OCI-LY7 (cell line): Measurements from ENCODE around the gene CFAP74. TPM values are rescaled to one million over a fixed set of nuclear protein-coding genes. Genes with fewer than 3 reads are reported as not detected.

ENCODE experiments used
- BruUV-seq: library from RNA; stranded (reverse); fragments of 400-500 nt; replicated peaks from 2 replicates; lab custom pipeline; 2021; lab: Mats Ljungman, UMichigan
- CTCF ChIA-PET: fragments of 300-600 bp; sonication (Branson Sonifier 250); formaldehyde crosslinking; loops from one replicate; lab custom pipeline; 2022; ENCODE audit warnings: antibody characterized with exemption; ENCODE audit not compliant: unreplicated experiment; lab: Charles Lee
- POLR2A ChIA-PET: fragments of 300-600 bp; sonication (Branson Sonifier 250); formaldehyde crosslinking; loops from one replicate; lab custom pipeline; 2022; ENCODE audit warnings: antibody characterized with exemption; lab: Charles Lee
- DNase-seq: peaks from one replicate; pipeline ENCODE4 v3.0.0-alpha.2; 2015; ENCODE audit warnings: low spot score
- H2AFZ ChIP-seq: fragments of 200-600 bp; sonication (generic), shearing (Covaris generic); 2 replicates; pipeline ENCODE4 v1.6.1; 2014; ENCODE audit warnings: mild to moderate bottlenecking, antibody characterized with exemption, low read length, moderate library complexity
- H3K27ac ChIP-seq: fragments of 200-600 bp; sonication (generic); 2 replicates; pipeline ENCODE4 v1.5.1; 2014; ENCODE audit warnings: mixed run types, low read depth, mild to moderate bottlenecking, moderate library complexity, low read length, inconsistent platforms; ENCODE audit not compliant: poor library complexity, severe bottlenecking
- H3K36me3 ChIP-seq: fragments of 200-600 bp; sonication (generic); 2 replicates; pipeline ENCODE4 v1.6.1; 2014; ENCODE audit warnings: mild to moderate bottlenecking, antibody characterized with exemption, low read length, moderate library complexity, mixed read lengths; ENCODE audit not compliant: insufficient read depth
- H3K4me1 ChIP-seq: fragments of 200-600 bp; sonication (generic); 2 replicates; pipeline ENCODE4 v1.5.1; 2014; ENCODE audit warnings: mild to moderate bottlenecking, low read length; ENCODE audit not compliant: insufficient read depth, poor library complexity, severe bottlenecking
- H3K4me2 ChIP-seq: fragments of 200-600 bp; sonication (generic); 2 replicates; pipeline ENCODE4 v1.6.1; 2014; ENCODE audit warnings: mild to moderate bottlenecking, low read length
- H3K4me3 ChIP-seq: fragments of 200-600 bp; sonication (generic); 2 replicates; pipeline ENCODE4 v1.5.1; 2014; ENCODE audit warnings: mild to moderate bottlenecking, low read depth, low read length; ENCODE audit not compliant: poor library complexity, severe bottlenecking
- H3K79me2 ChIP-seq: fragments of 200-600 bp; sonication (generic); 2 replicates; pipeline ENCODE4 v1.6.1; 2016; ENCODE audit warnings: low read depth, mild to moderate bottlenecking, low read length, moderate library complexity, mixed read lengths; ENCODE audit not compliant: insufficient read depth
- H3K9me2 ChIP-seq: fragments of 200-600 bp; sonication (generic); 2 replicates; pipeline ENCODE4 v1.6.1; 2016; ENCODE audit warnings: mild to moderate bottlenecking, low read length, mixed read lengths; ENCODE audit not compliant: insufficient read depth
- H3K9me3 ChIP-seq: fragments of 200-600 bp; sonication (generic); 2 replicates; pipeline ENCODE4 v1.6.1; 2014; ENCODE audit warnings: mild to moderate bottlenecking, mixed run types, low read length, mixed read lengths
- H4K20me1 ChIP-seq: fragments of 200-600 bp; sonication (generic); 2 replicates; pipeline ENCODE4 v1.6.1; 2014; ENCODE audit warnings: mild to moderate bottlenecking, antibody characterized with exemption, low read length, moderate library complexity, mixed read lengths; ENCODE audit not compliant: insufficient read depth
- CTCF ChIP-seq: fragments of 200-600 bp; sonication (generic); conservative IDR thresholded peaks from 2 replicates; pipeline ENCODE4 v1.5.1; 2014; ENCODE audit warnings: mild to moderate bottlenecking, antibody characterized with exemption, low read length, moderate library complexity, mixed read lengths
- EZH2phosphoT487 ChIP-seq: fragments of 200-600 bp; sonication (generic); IDR thresholded peaks from 2 replicates; pipeline ENCODE4 v1.6.1; 2018; ENCODE audit warnings: low read depth, borderline replicate concordance, mild to moderate bottlenecking, mixed run types, antibody characterized with exemption, low read length, moderate library complexity, mixed read lengths
- intact Hi-C: fragments of 100-400 bp; cut with micrococcal nuclease; formaldehyde crosslinking; loops from one replicate; pipeline ENCODE4 v1.10.0; 2022; ENCODE audit not compliant: unreplicated experiment
- total RNA-seq, 2 experiments: library from RNA; depleted of rRNA in 1 of 2; stranded (reverse); fragments of >200 nt in 1 of 2; shearing (Covaris generic) in 1 of 2; gene quantifications; 2 replicates each; pipeline ENCODE4 v1.2.3, GENCODE V29; 2014 to 2022

CFAP74 gene
- total RNA-seq, 2 experiments from 2014 or later = not detected

GRCh38 chr1:1919304-1920056 lies 84.1 kb downstream of the CFAP74 start:
- CTCF ChIA-PET = no interaction called here
- Histone ChIP-seq H3K36me3 (no peaks in the 10 kb centered on the region), H4K20me1 (no peaks in the 10 kb centered on the region), H3K4me2 (peak overlapping the region; percentile 83), H3K9me3 (no peaks in the 10 kb centered on the region), H2AFZ (peak overlapping the region; percentile 62; the same call in 1 of the 2 replicates), H3K9me2 (no peaks in the 10 kb centered on the region), H3K27ac (no peak overlapping the region), H3K79me2 (no peaks in the 10 kb centered on the region), H3K4me1 (peaks cover 12% of the 10 kb centered on the region), H3K4me3 (peak overlapping the region; percentile 70)
- intact Hi-C loops = loop anchor here (2.0 kb wide), 1 partner anchor 213 kb away; no protein-coding TSS in a partner anchor
- POLR2A ChIA-PET = no interaction called here
- peak; percentile 100 for DNase-seq
- TF ChIP-seq CTCF (no peak), EZH2phosphoT487 (no peak)
- no TSS peak for BruUV-seq

GRCh38 chr1:1918901-1919303 lies 84.7 kb downstream of the CFAP74 start, which contains the start of gene TMEM52:
Gene TMEM52 (minus strand): TSS chr1:1919279. CDS start chr1:1919265, 14 bp downstream.
- Histone ChIP-seq H2AFZ (peak within 1 kb of the TSS; percentile 62; the same call in 1 of the 2 replicates), H4K20me1 (no peaks in the 10 kb centered on the region), H3K9me3 (no peaks in the 10 kb centered on the region), H3K4me1 (peaks cover 12% of the 10 kb centered on the region), H3K4me3 (peak within 1 kb of the TSS; percentile 70), H3K36me3 (no peaks in the 10 kb centered on the region), H3K9me2 (no peaks in the 10 kb centered on the region), H3K4me2 (peak within 1 kb of the TSS; percentile 83), H3K27ac (no peak within 1 kb of the TSS), H3K79me2 (no peaks in the 10 kb centered on the region)
- CTCF ChIA-PET = no interaction called here
- TF ChIP-seq EZH2phosphoT487 (no peak), CTCF (peak; percentile 45; the same call in 1 of the 2 replicates)
- POLR2A ChIA-PET = no interaction called here
- intact Hi-C loops = loop anchor here (2.0 kb wide), 1 partner anchor 214 kb away; no protein-coding TSS in a partner anchor
- no TSS peak for BruUV-seq
- no peak for DNase-seq
